Activated T-cell treated with anti-CD3 and anti-CD28 coated beads, Interleukin-2, amount 50 U/mL, for 24 hours (primary cell): ENCODE data around the gene TMEM212.

ENCODE experiments used
- DNase-seq: peaks from one replicate; pipeline ENCODE4 v3.0.0-alpha.2; 2020
- H3K27ac Mint-ChIP-seq: 2 replicates; pipeline ENCODE4 v1.8.0; 2020; ENCODE audit warnings: mild to moderate bottlenecking, mixed read lengths
- H3K27me3 Mint-ChIP-seq: 2 replicates; pipeline ENCODE4 v1.8.0; 2020; ENCODE audit warnings: mixed read lengths
- H3K36me3 Mint-ChIP-seq: 2 replicates; pipeline ENCODE4 v1.8.0; 2020; ENCODE audit warnings: low read depth, mixed read lengths
- H3K4me1 Mint-ChIP-seq: 2 replicates; pipeline ENCODE4 v1.8.0; 2020; ENCODE audit warnings: low read depth, mixed read lengths
- H3K4me3 Mint-ChIP-seq: 2 replicates; pipeline ENCODE4 v1.8.0; 2020; ENCODE audit warnings: mild to moderate bottlenecking, moderate library complexity, mixed read lengths
- H3K9me3 Mint-ChIP-seq: 2 replicates; pipeline ENCODE4 v1.8.0; 2020; ENCODE audit warnings: mixed read lengths

The TMEM212 gene

GRCh38 chr3:171835116-171835515, 8.0 kb upstream of the TMEM212 start:
- peaks cover 7% of the 10 kb centered on the region for H3K27me3 Mint-ChIP-seq
- no peaks in the 10 kb centered on the region for H3K9me3 Mint-ChIP-seq
- no peaks in the 10 kb centered on the region for H3K36me3 Mint-ChIP-seq
- no peak overlapping the region for H3K4me3 Mint-ChIP-seq
- DNase-seq = no peak
- H3K4me1 Mint-ChIP-seq = no peaks in the 10 kb centered on the region
- H3K27ac Mint-ChIP-seq = no peak overlapping the region

GRCh38 chr3:171835613-171836012, 7.5 kb upstream of the TMEM212 start:
- Mint-ChIP-seq H3K4me1 (no peaks in the 10 kb centered on the region), H3K27ac (no peak overlapping the region), H3K36me3 (no peaks in the 10 kb centered on the region), H3K9me3 (no peaks in the 10 kb centered on the region), H3K4me3 (no peak overlapping the region), H3K27me3 (peaks cover 7% of the 10 kb centered on the region)
- DNase-seq = no peak

- Mint-ChIP-seq H3K36me3 (no peaks in the 10 kb centered on the region), H3K9me3 (no peaks in the 10 kb centered on the region), H3K27ac (no peak overlapping the region), H3K4me3 (no peak overlapping the region), H3K27me3 (peaks cover 7% of the 10 kb centered on the region), H3K4me1 (no peaks in the 10 kb centered on the region)
- no peak for DNase-seq
These were observed 6.3 kb upstream of the TMEM212 start for GRCh38 chr3:171836855-171837254.

- no peak overlapping the region for H3K4me3 Mint-ChIP-seq
- no peak for DNase-seq
- peaks cover 7% of the 10 kb centered on the region for H3K27me3 Mint-ChIP-seq
- no peak overlapping the region for H3K27ac Mint-ChIP-seq
- H3K4me1 Mint-ChIP-seq = no peaks in the 10 kb centered on the region
- no peaks in the 10 kb centered on the region for H3K9me3 Mint-ChIP-seq
- no peaks in the 10 kb centered on the region for H3K36me3 Mint-ChIP-seq
These were observed 5.5 kb upstream of the TMEM212 start for GRCh38 chr3:171837698-171838097.

GRCh38 chr3:171838218-171838720, 4.9 kb upstream of the TMEM212 start:
- peaks cover 7% of the 10 kb centered on the region for H3K27me3 Mint-ChIP-seq
- no peaks in the 10 kb centered on the region for H3K9me3 Mint-ChIP-seq
- H3K27ac Mint-ChIP-seq = no peak overlapping the region
- no peaks in the 10 kb centered on the region for H3K36me3 Mint-ChIP-seq
- H3K4me1 Mint-ChIP-seq = no peaks in the 10 kb centered on the region
- no peak for DNase-seq
- H3K4me3 Mint-ChIP-seq = no peak overlapping the region

GRCh38 chr3:171839270-171839669, 3.9 kb upstream of the TMEM212 start:
- Mint-ChIP-seq H3K4me3 (no peak overlapping the region), H3K27me3 (peaks cover 7% of the 10 kb centered on the region), H3K36me3 (no peaks in the 10 kb centered on the region), H3K27ac (no peak overlapping the region), H3K4me1 (no peaks in the 10 kb centered on the region), H3K9me3 (no peaks in the 10 kb centered on the region)
- no peak for DNase-seq

- Mint-ChIP-seq H3K4me3 (no peak overlapping the region), H3K4me1 (no peaks in the 10 kb centered on the region), H3K27me3 (peaks cover 7% of the 10 kb centered on the region), H3K27ac (no peak overlapping the region), H3K36me3 (no peaks in the 10 kb centered on the region), H3K9me3 (no peaks in the 10 kb centered on the region)
- DNase-seq = no peak
These were observed 2.7 kb upstream of the TMEM212 start for GRCh38 chr3:171840445-171840810.

GRCh38 chr3:171840811-171841619, 2.1 kb upstream of the TMEM212 start:
- Mint-ChIP-seq H3K36me3 (no peaks in the 10 kb centered on the region), H3K9me3 (no peaks in the 10 kb centered on the region), H3K27ac (no peak overlapping the region), H3K4me3 (no peak overlapping the region), H3K27me3 (peaks cover 7% of the 10 kb centered on the region), H3K4me1 (peaks cover 2% of the 10 kb centered on the region)
- no peak for DNase-seq

- peaks cover 7% of the 10 kb centered on the region for H3K27me3 Mint-ChIP-seq
- H3K9me3 Mint-ChIP-seq = no peaks in the 10 kb centered on the region
- no peak for DNase-seq
- peaks cover 8% of the 10 kb centered on the region for H3K4me1 Mint-ChIP-seq
- no peaks in the 10 kb centered on the region for H3K36me3 Mint-ChIP-seq
- H3K4me3 Mint-ChIP-seq = no peak overlapping the region
- H3K27ac Mint-ChIP-seq = no peak overlapping the region
These were observed 1.5 kb upstream of the TMEM212 start for GRCh38 chr3:171841620-171842000.

GRCh38 chr3:171844873-171845272, 1.7 kb downstream of the TMEM212 start:
- no peak overlapping the region for H3K4me3 Mint-ChIP-seq
- DNase-seq = no peak
- peaks cover 22% of the 10 kb centered on the region for H3K4me1 Mint-ChIP-seq
- H3K9me3 Mint-ChIP-seq = peaks cover 2% of the 10 kb centered on the region
- no peaks in the 10 kb centered on the region for H3K36me3 Mint-ChIP-seq
- H3K27me3 Mint-ChIP-seq = no peaks in the 10 kb centered on the region
- H3K27ac Mint-ChIP-seq = no peak overlapping the region

- Mint-ChIP-seq H3K4me1 (peaks cover 22% of the 10 kb centered on the region), H3K27me3 (peaks cover 5% of the 10 kb centered on the region), H3K9me3 (peaks cover 2% of the 10 kb centered on the region), H3K36me3 (no peaks in the 10 kb centered on the region), H3K27ac (no peak overlapping the region), H3K4me3 (no peak overlapping the region)
- DNase-seq = no peak
These were observed 2.5 kb downstream of the TMEM212 start for GRCh38 chr3:171845481-171846284.

- H3K27me3 Mint-ChIP-seq = peaks cover 7% of the 10 kb centered on the region
- peaks cover 2% of the 10 kb centered on the region for H3K9me3 Mint-ChIP-seq
- peaks cover 22% of the 10 kb centered on the region for H3K4me1 Mint-ChIP-seq
- H3K4me3 Mint-ChIP-seq = no peak overlapping the region
- no peak for DNase-seq
- H3K27ac Mint-ChIP-seq = peak overlapping the region; percentile 80
- no peaks in the 10 kb centered on the region for H3K36me3 Mint-ChIP-seq
These were observed 3.4 kb downstream of the TMEM212 start for GRCh38 chr3:171846597-171846996.

GRCh38 chr3:171847133-171847532, 4.0 kb downstream of the TMEM212 start:
- Mint-ChIP-seq H3K27ac (peak overlapping the region; percentile 80), H3K4me3 (no peak overlapping the region), H3K9me3 (peaks cover 2% of the 10 kb centered on the region), H3K4me1 (peaks cover 22% of the 10 kb centered on the region), H3K27me3 (peaks cover 7% of the 10 kb centered on the region), H3K36me3 (no peaks in the 10 kb centered on the region)
- DNase-seq = no peak

GRCh38 chr3:171847595-171848259, 4.6 kb downstream of the TMEM212 start:
- Mint-ChIP-seq H3K4me1 (peaks cover 22% of the 10 kb centered on the region), H3K4me3 (no peak overlapping the region), H3K27ac (peak overlapping the region; percentile 80), H3K36me3 (no peaks in the 10 kb centered on the region), H3K27me3 (peaks cover 11% of the 10 kb centered on the region), H3K9me3 (peaks cover 2% of the 10 kb centered on the region)
- no peak for DNase-seq
